Measurements from ENCODE around the gene ZFPL1.
A peak's percentile ranks its signal among the peaks of the same experiment; 100 is the strongest.

Gene ZFPL1

DNA sequence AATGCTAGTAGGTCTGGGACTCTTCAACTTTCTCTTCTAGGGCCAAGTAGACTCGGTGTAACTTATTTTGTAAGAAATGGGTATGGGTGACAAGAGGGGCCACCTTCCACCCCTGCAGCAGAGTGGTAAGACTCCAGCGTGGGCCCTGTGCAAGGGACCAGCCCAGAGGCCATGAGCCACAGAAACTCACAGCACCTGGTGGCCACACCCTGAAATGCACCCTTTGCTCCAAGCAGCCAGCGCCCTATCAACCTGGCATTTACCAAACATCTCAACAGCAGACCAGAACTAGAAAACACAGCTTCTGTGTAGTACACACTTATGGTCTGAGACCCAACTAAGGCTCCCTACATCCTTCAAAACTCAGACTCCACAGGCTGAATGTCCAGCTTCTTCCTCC lies 5.9 kb upstream of the ZFPL1 start:
- Histone ChIP-seq H3K9ac (ENCODE audit: low read length) (no peak overlapping the region), H3K4me3 (ENCODE audit: low read depth, low read length) (no peak overlapping the region), H3K4me1 (ENCODE audit: control insufficient read depth, insufficient read depth, low read length) (peaks cover 6% of the 10 kb centered on the region), H3K36me3 (ENCODE audit: control insufficient read depth, insufficient read depth, low read length) (peaks cover 62% of the 10 kb centered on the region), H3K27me3 (ENCODE audit: control insufficient read depth, insufficient read depth, low read length) (no peaks in the 10 kb centered on the region), H3K27ac (ENCODE audit: low read depth, low read length) (no peak overlapping the region), H3K9me3 (ENCODE audit: control insufficient read depth, insufficient read depth, low read depth, low read length) (no peaks in the 10 kb centered on the region)

GRCh38 chr11:65078786-65079342 lies 5.2 kb upstream of the ZFPL1 start:
- Histone ChIP-seq H3K9ac (ENCODE audit: low read length) (no peak overlapping the region), H3K4me3 (ENCODE audit: low read depth, low read length) (no peak overlapping the region), H3K27ac (ENCODE audit: low read depth, low read length) (no peak overlapping the region), H3K27me3 (ENCODE audit: control insufficient read depth, insufficient read depth, low read length) (no peaks in the 10 kb centered on the region), H3K9me3 (ENCODE audit: control insufficient read depth, insufficient read depth, low read depth, low read length) (no peaks in the 10 kb centered on the region), H3K4me1 (ENCODE audit: control insufficient read depth, insufficient read depth, low read length) (peaks cover 6% of the 10 kb centered on the region), H3K36me3 (ENCODE audit: control insufficient read depth, insufficient read depth, low read length) (peaks cover 62% of the 10 kb centered on the region)

- Histone ChIP-seq H3K27ac (ENCODE audit: low read depth, low read length) (peak overlapping the region; percentile 97), H3K4me1 (ENCODE audit: control insufficient read depth, insufficient read depth, low read length) (peaks cover 6% of the 10 kb centered on the region), H3K9ac (ENCODE audit: low read length) (peak overlapping the region; percentile 99), H3K9me3 (ENCODE audit: control insufficient read depth, insufficient read depth, low read depth, low read length) (no peaks in the 10 kb centered on the region), H3K27me3 (ENCODE audit: control insufficient read depth, insufficient read depth, low read length) (no peaks in the 10 kb centered on the region), H3K4me3 (ENCODE audit: low read depth, low read length) (peak overlapping the region; percentile 98), H3K36me3 (ENCODE audit: control insufficient read depth, insufficient read depth, low read length) (peaks cover 70% of the 10 kb centered on the region)
Measured at GRCh38 chr11:65083134-65083833, 738 bp upstream of the ZFPL1 start.

DNA sequence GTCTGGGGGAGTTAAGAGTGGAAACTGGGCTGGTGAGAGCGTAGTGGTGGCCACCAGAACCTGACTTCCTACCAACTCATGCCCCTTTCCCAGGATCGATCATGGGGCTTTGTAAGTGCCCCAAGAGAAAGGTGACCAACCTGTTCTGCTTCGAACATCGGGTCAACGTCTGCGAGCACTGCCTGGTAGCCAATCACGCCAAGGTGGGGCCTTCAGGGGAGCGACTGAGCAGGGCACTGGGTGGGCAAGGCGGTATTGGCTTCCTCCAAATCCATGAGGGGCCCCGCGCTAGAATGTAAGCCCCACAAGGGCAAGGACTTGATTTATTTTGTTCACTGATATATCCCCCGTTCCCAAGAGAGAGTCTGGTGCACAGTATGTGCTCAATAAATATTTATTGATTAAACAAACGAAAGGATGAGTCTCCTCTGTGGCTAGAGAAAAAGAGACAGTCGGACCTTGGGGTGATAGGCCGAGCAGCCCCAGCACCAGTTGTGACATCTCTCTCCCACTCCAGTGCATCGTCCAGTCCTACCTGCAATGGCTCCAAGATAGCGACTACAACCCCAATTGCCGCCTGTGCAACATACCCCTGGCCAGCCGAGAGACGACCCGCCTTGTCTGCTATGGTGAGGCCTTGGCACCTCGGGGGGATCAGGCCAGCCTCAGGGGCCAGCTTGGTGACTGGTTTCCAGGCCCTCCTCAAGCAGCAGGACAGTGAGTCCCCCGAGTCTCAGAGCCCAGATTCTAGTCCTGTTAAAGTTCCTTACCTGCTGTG lies 765 bp downstream of the ZFPL1 start:
- Histone ChIP-seq H3K27me3 (ENCODE audit: control insufficient read depth, insufficient read depth, low read length) (no peaks in the 10 kb centered on the region), H3K4me3 (ENCODE audit: low read depth, low read length) (peak overlapping the region; percentile 98), H3K36me3 (ENCODE audit: control insufficient read depth, insufficient read depth, low read length) (peaks cover 70% of the 10 kb centered on the region), H3K9ac (ENCODE audit: low read length) (peak overlapping the region; percentile 99), H3K27ac (ENCODE audit: low read depth, low read length) (no peak overlapping the region), H3K4me1 (ENCODE audit: control insufficient read depth, insufficient read depth, low read length) (peaks cover 6% of the 10 kb centered on the region), H3K9me3 (ENCODE audit: control insufficient read depth, insufficient read depth, low read depth, low read length) (no peaks in the 10 kb centered on the region)

DNA sequence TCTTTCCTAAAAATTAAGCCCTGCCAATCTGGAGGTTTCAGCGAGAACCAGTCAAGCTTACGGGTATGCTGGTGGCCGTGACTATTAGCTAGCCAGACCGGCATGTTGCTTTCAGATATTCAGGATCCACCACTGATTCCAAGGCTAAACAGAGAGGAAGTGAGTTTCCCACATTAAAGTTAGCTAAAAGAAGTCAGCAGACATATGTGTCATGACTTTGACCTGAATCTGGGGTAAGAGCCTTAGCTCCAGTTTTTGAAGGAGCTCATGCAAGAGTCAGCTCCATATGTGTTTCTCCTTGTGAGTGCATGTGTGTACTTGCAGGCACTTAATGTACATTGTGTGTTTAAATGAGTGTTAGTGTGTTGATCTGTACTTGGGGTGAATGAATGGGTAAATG lies 1.4 kb downstream of the ZFPL1 start:
- peaks cover 6% of the 10 kb centered on the region for H3K4me1 ChIP-seq (ENCODE audit: control insufficient read depth, insufficient read depth, low read length)
- no peak overlapping the region for H3K9ac ChIP-seq (ENCODE audit: low read length)
- H3K36me3 ChIP-seq (ENCODE audit: control insufficient read depth, insufficient read depth, low read length): peaks cover 66% of the 10 kb centered on the region
- H3K4me3 ChIP-seq (ENCODE audit: low read depth, low read length): no peak overlapping the region
- H3K27me3 ChIP-seq (ENCODE audit: control insufficient read depth, insufficient read depth, low read length): no peaks in the 10 kb centered on the region
- no peaks in the 10 kb centered on the region for H3K9me3 ChIP-seq (ENCODE audit: control insufficient read depth, insufficient read depth, low read depth, low read length)
- H3K27ac ChIP-seq (ENCODE audit: low read depth, low read length): no peak overlapping the region

DNA sequence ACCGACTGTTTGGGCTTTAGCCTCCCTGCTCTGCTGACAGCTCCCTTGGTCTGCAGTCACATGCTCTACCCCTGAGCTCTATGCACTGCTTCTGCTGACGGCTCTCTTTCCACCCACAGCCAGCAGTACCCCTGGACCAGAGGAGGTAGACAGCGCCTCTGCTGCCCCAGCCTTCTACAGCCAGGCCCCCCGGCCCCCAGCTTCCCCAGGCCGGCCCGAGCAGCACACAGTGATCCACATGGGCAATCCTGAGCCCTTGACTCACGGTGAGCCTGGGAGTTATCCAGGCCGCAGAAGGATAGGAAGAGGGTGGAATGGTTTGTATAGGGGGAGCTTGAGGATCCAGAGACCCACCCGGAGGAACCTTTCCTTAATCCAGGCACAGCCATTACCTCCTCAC lies 2.8 kb downstream of the ZFPL1 start:
- H3K36me3 ChIP-seq (ENCODE audit: control insufficient read depth, insufficient read depth, low read length): peaks cover 54% of the 10 kb centered on the region
- no peak overlapping the region for H3K4me3 ChIP-seq (ENCODE audit: low read depth, low read length)
- H3K4me1 ChIP-seq (ENCODE audit: control insufficient read depth, insufficient read depth, low read length): peaks cover 6% of the 10 kb centered on the region
- no peak overlapping the region for H3K27ac ChIP-seq (ENCODE audit: low read depth, low read length)
- H3K9ac ChIP-seq (ENCODE audit: low read length): no peak overlapping the region
- H3K9me3 ChIP-seq (ENCODE audit: control insufficient read depth, insufficient read depth, low read depth, low read length): no peaks in the 10 kb centered on the region
- H3K27me3 ChIP-seq (ENCODE audit: control insufficient read depth, insufficient read depth, low read length): no peaks in the 10 kb centered on the region

GRCh38 chr11:65087216-65087615 lies 3.2 kb downstream of the ZFPL1 start:
- no peak overlapping the region for H3K27ac ChIP-seq (ENCODE audit: low read depth, low read length)
- H3K27me3 ChIP-seq (ENCODE audit: control insufficient read depth, insufficient read depth, low read length): no peaks in the 10 kb centered on the region
- H3K36me3 ChIP-seq (ENCODE audit: control insufficient read depth, insufficient read depth, low read length): peaks cover 50% of the 10 kb centered on the region
- H3K9ac ChIP-seq (ENCODE audit: low read length): no peak overlapping the region
- no peaks in the 10 kb centered on the region for H3K9me3 ChIP-seq (ENCODE audit: control insufficient read depth, insufficient read depth, low read depth, low read length)
- peaks cover 6% of the 10 kb centered on the region for H3K4me1 ChIP-seq (ENCODE audit: control insufficient read depth, insufficient read depth, low read length)
- H3K4me3 ChIP-seq (ENCODE audit: low read depth, low read length): no peak overlapping the region

GRCh38 chr11:65087827-65088226 lies 3.8 kb downstream of the ZFPL1 start:
- Histone ChIP-seq H3K9me3 (ENCODE audit: control insufficient read depth, insufficient read depth, low read depth, low read length) (no peaks in the 10 kb centered on the region), H3K9ac (ENCODE audit: low read length) (no peak overlapping the region), H3K4me1 (ENCODE audit: control insufficient read depth, insufficient read depth, low read length) (peaks cover 3% of the 10 kb centered on the region), H3K27me3 (ENCODE audit: control insufficient read depth, insufficient read depth, low read length) (no peaks in the 10 kb centered on the region), H3K36me3 (ENCODE audit: control insufficient read depth, insufficient read depth, low read length) (peaks cover 47% of the 10 kb centered on the region), H3K4me3 (ENCODE audit: low read depth, low read length) (no peak overlapping the region), H3K27ac (ENCODE audit: low read depth, low read length) (no peak overlapping the region)

DNA sequence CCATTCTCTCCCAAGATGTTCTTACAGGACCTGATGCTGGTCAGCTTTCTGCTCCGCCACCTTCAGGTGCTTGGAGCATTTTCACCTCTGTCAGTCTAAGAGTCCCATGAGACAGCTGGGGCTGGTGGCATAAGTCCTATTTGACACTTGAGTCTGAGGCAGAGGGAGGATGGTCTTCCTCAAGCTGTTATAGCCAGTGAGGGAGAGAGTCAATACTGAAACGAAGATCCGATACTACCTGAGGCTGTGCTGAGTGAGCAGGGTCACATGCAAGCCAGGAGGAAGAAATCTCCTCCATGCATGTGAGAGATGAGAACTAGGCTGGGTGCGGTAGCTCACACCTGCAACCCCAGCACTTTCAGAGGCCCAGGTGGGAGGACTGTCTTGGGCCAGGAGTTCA lies 5.6 kb downstream of the ZFPL1 start:
- Histone ChIP-seq H3K27ac (ENCODE audit: low read depth, low read length) (no peak overlapping the region), H3K9ac (ENCODE audit: low read length) (no peak overlapping the region)

GRCh38 chr11:65090628-65091027 lies 6.6 kb downstream of the ZFPL1 start:
- Histone ChIP-seq H3K9ac (ENCODE audit: low read length) (no peak overlapping the region), H3K36me3 (ENCODE audit: control insufficient read depth, insufficient read depth, low read length) (peaks cover 40% of the 10 kb centered on the region), H3K27me3 (ENCODE audit: control insufficient read depth, insufficient read depth, low read length) (no peaks in the 10 kb centered on the region), H3K4me3 (ENCODE audit: low read depth, low read length) (no peak overlapping the region), H3K9me3 (ENCODE audit: control insufficient read depth, insufficient read depth, low read depth, low read length) (no peaks in the 10 kb centered on the region), H3K4me1 (ENCODE audit: control insufficient read depth, insufficient read depth, low read length) (no peaks in the 10 kb centered on the region), H3K27ac (ENCODE audit: low read depth, low read length) (no peak overlapping the region)

More for the DNA sequence above, 5.6 kb downstream of the ZFPL1 start:
- Histone ChIP-seq H3K27me3 (ENCODE audit: control insufficient read depth, insufficient read depth, low read length) (no peaks in the 10 kb centered on the region), H3K4me3 (ENCODE audit: low read depth, low read length) (no peak overlapping the region), H3K4me1 (ENCODE audit: control insufficient read depth, insufficient read depth, low read length) (no peaks in the 10 kb centered on the region), H3K36me3 (ENCODE audit: control insufficient read depth, insufficient read depth, low read length) (peaks cover 43% of the 10 kb centered on the region), H3K9me3 (ENCODE audit: control insufficient read depth, insufficient read depth, low read depth, low read length) (no peaks in the 10 kb centered on the region)

- peaks cover 6% of the 10 kb centered on the region; the same call in 1 of the 2 replicates for H3K36me3 ChIP-seq (ENCODE audit: control insufficient read depth, insufficient read depth, low read length)
- no peak overlapping the region for H3K27ac ChIP-seq (ENCODE audit: low read depth, low read length)
- H3K27me3 ChIP-seq (ENCODE audit: control insufficient read depth, insufficient read depth, low read length): no peaks in the 10 kb centered on the region
- H3K9me3 ChIP-seq (ENCODE audit: control insufficient read depth, insufficient read depth, low read depth, low read length): no peaks in the 10 kb centered on the region
- 0 out of 2 replicates have a peak, but pooled peaks cover 3% of the 10 kb centered on the region for H3K4me1 ChIP-seq (ENCODE audit: control insufficient read depth, insufficient read depth, low read length)
- H3K4me3 ChIP-seq (ENCODE audit: low read depth, low read length): peak overlapping the region; percentile 78
- H3K9ac ChIP-seq (ENCODE audit: low read length): peak overlapping the region; percentile 39
Measured at GRCh38 chr11:65095427-65095826, 11.4 kb downstream of the ZFPL1 start.

Data from HUES6 (cell line).